ENCODE results near the gene SRGAP2C.
"Not testable (repeated sequence)": the region's sequence is repeated elsewhere in the genome, so short reads cannot be mapped to it uniquely, and the experiment has no call there.

SRGAP2C gene

GRCh38 chr1:121184290-121185127, at the start of gene SRGAP2C, which contains the start of gene FAM72B:
Gene SRGAP2C, plus strand, starts transcription at chr1:121184975. Its CDS starts 2,472 bp downstream, at chr1:121187447.
Gene FAM72B, minus strand, starts transcription at chr1:121184340. Its CDS starts 851 bp downstream, at chr1:121183489.
- DNase-seq (ENCODE audit: low read depth in 3 of 3) = peak; percentile 76 to 84 (median 81)

- DNase-seq (ENCODE audit: low read depth in 3 of 3) = not testable (repeated sequence)
Observed at GRCh38 chr1:121140393-121140792, 44.4 kb upstream of the SRGAP2C start.

GRCh38 chr1:121148489-121149190, 36.1 kb upstream of the SRGAP2C start:
- not testable (repeated sequence) for DNase-seq (ENCODE audit: low read depth in 3 of 3)

- DNase-seq (ENCODE audit: low read depth in 3 of 3) = not testable (repeated sequence)
Observed at GRCh38 chr1:121151294-121151693, 33.5 kb upstream of the SRGAP2C start.

- not testable (repeated sequence) for DNase-seq (ENCODE audit: low read depth in 3 of 3)
Observed at GRCh38 chr1:121152788-121153187, 32.0 kb upstream of the SRGAP2C start.

- DNase-seq (ENCODE audit: low read depth in 3 of 3) = not testable (repeated sequence)
Observed at GRCh38 chr1:121154811-121155210, 30.0 kb upstream of the SRGAP2C start.

GRCh38 chr1:121155671-121156358, 29.0 kb upstream of the SRGAP2C start:
- not testable (repeated sequence) for DNase-seq (ENCODE audit: low read depth in 3 of 3)

GRCh38 chr1:121156958-121157603, 27.7 kb upstream of the SRGAP2C start:
- DNase-seq (ENCODE audit: low read depth in 3 of 3) = not testable (repeated sequence)

GRCh38 chr1:121157609-121158008, 27.2 kb upstream of the SRGAP2C start:
- DNase-seq (ENCODE audit: low read depth in 3 of 3) = not testable (repeated sequence)

- not testable (repeated sequence) for DNase-seq (ENCODE audit: low read depth in 3 of 3)
Observed at GRCh38 chr1:121160118-121160517, 24.7 kb upstream of the SRGAP2C start.

- not testable (repeated sequence) for DNase-seq (ENCODE audit: low read depth in 3 of 3)
Observed at GRCh38 chr1:121161199-121161901, 23.4 kb upstream of the SRGAP2C start.

GRCh38 chr1:121163850-121164757, 20.7 kb upstream of the SRGAP2C start:
- DNase-seq (ENCODE audit: low read depth in 3 of 3) = not testable (repeated sequence)

GRCh38 chr1:121165296-121165695, 19.5 kb upstream of the SRGAP2C start:
- DNase-seq (ENCODE audit: low read depth in 3 of 3) = not testable (repeated sequence)

GRCh38 chr1:121167225-121167738, 17.5 kb upstream of the SRGAP2C start:
- DNase-seq (ENCODE audit: low read depth in 3 of 3) = not testable (repeated sequence)

GRCh38 chr1:121168152-121168668, 16.6 kb upstream of the SRGAP2C start:
- DNase-seq (ENCODE audit: low read depth in 3 of 3) = not testable (repeated sequence)

- not testable (repeated sequence) for DNase-seq (ENCODE audit: low read depth in 3 of 3)
Observed at GRCh38 chr1:121176649-121177048, 8.1 kb upstream of the SRGAP2C start.

GRCh38 chr1:121178197-121178596, 6.6 kb upstream of the SRGAP2C start:
- not testable (repeated sequence) for DNase-seq (ENCODE audit: low read depth in 3 of 3)

GRCh38 chr1:121183867-121184266, 908 bp upstream of the SRGAP2C start:
- DNase-seq (ENCODE audit: low read depth in 3 of 3) = not testable (repeated sequence)

- DNase-seq (ENCODE audit: low read depth in 3 of 3) = not testable (repeated sequence)
Observed at GRCh38 chr1:121185140-121185708, 449 bp downstream of the SRGAP2C start.
